ENCODE data around the gene RIC8A.

RIC8A gene

DNA sequence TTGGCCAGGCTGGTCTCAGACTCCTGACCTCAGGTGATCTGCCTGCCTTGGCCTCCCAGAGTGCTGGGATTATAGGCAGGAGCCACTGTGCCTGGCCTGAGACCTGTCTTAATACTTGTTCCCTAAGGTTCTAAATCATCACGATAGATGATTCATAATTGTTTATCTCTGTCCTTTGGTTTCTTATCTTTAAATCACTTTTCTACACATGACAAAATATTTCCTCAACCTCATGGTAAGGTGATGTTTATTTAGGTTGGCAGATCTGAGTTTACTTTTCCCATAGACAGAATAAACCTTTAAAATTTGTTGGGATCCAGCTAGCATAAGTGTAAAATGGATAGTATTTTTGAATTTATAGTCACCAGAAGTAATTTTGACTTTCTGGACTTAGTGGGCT is 32.8 kb downstream of the RIC8A start:
- DNase-seq (ENCODE audit: low read depth in 2 of 2, low spot score in 1 of 2): no peak

DNA sequence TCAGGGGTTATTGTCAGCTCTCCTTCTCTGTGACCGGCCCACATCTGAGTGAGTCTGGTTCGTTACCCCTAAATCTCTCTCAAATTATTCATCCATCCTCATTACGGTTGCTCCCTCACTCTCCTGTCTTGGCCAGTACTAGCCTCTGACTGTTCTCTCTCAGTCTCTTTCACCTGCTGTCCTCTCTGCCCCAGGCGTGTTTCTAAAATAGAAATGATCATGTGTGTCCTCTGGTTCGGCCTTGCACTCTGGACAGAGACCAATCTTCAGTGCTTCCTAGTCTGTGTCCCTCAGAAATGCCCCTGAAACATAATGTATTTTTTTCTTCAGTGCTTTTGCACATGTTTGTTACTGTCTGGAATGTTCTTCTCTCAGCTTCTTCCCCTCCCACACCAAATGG is 34.1 kb downstream of the RIC8A start:
- DNase-seq (ENCODE audit: low read depth in 2 of 2, low spot score in 1 of 2): no peak

DNA sequence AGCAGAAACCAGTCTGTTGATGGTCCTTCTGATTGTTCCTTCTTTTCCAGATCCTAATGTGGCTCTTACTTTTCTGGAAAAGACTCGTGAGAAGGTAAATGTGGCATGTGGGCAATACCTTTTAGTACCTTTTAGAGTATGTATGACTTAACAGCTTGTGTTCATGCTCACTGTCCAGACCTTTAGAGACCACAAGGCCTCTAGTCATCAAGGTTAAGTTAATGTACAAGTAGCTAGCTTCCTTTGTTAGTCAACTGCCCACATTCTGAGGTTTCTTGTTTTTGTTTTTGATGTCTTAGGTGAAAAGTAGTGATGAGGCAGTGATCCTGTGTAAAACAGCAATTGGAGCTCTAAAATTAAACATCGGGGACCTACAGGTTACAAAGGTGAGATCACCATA is 36.9 kb downstream of the RIC8A start:
- no peak for DNase-seq (ENCODE audit: low read depth in 2 of 2, low spot score in 1 of 2)

DNA sequence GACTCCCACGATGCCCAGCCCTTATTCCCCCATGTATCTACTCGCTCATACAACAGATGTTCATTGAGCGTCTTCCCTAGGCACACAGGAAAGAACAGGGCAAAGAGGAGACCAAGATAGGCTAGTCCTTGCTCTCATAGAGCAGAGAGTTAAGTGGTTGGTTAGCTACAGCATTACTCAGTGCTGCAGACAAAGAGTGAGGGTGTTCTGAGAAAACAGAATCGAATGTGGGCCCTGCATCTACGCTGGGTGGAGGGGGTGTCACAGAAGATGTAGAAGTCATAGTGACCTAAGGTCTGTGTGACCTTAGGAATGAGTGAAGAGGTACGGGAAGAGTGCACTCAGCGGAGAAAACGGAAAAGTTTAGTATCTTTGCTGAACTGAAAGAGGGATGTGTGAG is 41.6 kb downstream of the RIC8A start:
- no peak for DNase-seq (ENCODE audit: low read depth in 2 of 2, low spot score in 1 of 2)

DNA sequence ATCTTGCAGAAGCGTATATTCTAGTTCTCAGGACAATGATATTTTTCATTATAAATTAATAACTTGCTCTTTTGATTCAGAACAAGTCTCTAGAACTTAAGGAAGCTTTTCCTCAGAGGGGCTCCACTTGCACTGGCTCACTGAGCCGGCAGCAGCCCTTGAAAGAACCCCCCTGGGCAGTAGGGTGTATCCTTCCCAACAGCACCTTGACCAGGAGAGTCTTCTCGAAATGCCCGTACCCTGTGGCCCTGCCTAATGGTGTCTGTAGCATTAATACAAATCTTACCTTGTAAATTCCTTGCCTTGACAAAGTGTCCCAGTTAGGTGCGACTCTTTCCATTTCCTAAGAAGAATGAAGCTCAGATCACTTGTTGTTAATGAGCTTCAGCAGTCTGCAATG is 42.8 kb downstream of the RIC8A start:
- DNase-seq (ENCODE audit: low read depth in 2 of 2, low spot score in 1 of 2): no peak

DNA sequence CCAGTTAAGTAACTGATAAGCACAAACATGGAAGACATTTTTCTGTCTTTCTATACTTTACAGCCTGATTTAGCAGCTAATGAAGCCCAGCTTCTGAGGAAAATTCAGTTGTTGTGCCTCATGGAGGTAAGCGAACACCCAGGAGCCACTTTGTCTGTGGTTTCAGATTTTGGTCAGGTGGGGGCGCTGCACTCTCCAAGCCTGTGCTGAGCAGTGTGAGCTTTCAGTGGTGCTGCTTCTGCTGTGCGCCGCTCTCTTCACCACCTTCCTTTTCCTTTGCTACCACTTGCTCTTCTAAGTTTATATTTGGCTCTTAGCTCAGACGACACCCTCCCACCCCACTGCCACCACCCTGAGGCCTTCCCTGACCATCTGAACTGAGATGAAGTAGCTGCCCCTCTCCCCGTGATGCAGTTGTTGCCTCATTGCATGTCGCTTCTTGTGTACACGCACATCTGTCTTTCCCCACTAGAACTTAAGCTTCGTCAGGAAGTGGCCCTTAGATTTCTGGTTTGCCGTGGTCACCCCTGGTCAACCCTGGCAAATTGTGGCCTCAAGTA is 43.3 kb downstream of the RIC8A start:
- DNase-seq (ENCODE audit: low read depth in 2 of 2, low spot score in 1 of 2): peak; percentile 68 to 72

DNA sequence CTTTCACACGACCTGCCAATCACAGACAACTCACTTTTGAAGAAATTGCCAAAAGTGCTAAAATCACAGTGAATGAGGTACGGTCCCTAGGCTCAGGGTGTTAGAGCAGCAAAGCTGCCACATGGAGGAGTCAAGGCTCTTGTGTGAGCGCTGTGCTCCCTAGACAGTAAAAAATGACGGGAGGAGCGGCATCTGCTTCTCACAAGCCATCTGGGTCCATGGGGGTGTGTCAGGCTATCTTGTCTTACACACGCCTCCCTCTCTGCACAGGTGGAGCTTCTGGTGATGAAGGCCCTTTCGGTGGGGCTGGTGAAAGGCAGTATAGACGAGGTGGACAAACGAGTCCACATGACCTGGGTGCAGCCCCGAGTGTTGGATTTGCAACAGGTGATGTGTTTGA is 44.0 kb downstream of the RIC8A start:
- no peak for DNase-seq (ENCODE audit: low read depth in 2 of 2, low spot score in 1 of 2)

DNA sequence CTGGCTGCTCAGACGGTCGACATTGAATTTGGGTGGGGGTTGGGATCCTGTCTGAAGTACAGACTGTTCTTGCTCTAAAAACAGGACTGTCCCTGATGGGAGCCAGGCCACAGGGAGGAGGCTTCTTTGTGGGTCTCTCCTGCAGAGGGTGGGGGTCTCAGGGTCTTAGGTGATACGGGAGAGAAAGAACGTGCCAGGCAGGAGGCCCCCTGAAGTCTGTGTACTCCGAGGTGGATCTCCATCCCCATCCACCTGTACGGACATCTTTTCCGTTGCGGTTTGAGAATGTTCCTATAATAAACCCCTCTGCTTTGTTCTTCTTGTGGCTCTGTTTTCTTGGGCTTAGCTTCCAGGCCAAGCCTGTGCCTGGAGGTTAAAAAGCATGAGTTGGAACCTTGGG is 45.2 kb downstream of the RIC8A start:
- DNase-seq (ENCODE audit: low read depth in 2 of 2, low spot score in 1 of 2): no peak

DNA sequence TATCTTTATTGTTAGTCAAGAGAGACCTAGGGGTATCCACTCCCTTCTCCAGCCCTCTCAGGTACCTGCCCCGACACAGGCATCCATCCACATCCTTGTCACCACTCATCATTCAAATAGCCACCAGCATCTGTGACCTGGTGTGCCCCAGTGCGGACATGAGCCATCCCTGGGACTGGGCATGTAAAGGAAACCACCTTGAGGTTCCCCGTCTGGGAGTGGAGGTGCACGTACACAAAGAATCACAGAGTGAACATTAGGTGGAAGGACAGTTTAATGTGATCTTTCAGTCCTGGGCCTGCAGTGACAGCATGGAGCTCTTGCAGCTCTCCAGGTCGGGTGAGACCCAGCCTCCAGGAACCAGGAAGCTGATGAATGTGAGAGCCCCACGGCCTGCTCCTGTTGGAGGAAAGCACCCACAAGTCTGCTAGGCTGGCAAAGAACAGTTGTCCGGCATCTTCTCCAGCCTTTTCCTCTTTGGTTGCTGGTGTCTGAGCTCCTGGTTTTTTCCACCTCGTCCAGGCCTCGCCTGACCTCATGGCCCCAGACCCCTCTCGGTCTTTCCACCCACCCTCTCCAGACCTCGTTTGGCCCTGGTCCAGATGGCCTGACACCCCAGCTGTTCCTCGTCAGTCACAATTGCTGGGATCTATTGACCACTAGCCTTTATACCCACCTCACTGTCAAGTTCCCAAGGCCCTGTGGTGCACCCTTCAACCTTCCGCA is 45.8 kb downstream of the RIC8A start:
- DNase-seq (ENCODE audit: low read depth in 2 of 2, low spot score in 1 of 2): no peak

DNA sequence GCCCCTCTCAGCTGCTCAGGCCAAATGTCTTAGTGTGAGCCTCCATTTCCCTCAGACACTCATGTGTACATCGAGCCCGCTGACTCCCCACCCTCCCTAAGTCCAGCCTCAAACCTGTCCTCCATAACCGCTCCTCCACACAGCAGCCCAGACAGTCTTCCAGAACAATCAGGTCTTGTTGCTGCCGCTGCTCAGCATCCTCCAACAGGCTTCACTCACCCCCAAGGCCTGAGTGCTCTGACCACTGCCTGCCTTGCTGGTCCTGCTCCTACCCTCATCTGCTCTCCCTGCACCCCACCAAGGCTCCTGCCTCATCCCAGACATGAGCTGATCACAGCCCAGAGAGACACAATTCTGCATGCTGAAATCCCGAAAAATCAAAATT is 46.4 kb downstream of the RIC8A start:
- no peak for DNase-seq (ENCODE audit: low read depth in 2 of 2, low spot score in 1 of 2)

DNA sequence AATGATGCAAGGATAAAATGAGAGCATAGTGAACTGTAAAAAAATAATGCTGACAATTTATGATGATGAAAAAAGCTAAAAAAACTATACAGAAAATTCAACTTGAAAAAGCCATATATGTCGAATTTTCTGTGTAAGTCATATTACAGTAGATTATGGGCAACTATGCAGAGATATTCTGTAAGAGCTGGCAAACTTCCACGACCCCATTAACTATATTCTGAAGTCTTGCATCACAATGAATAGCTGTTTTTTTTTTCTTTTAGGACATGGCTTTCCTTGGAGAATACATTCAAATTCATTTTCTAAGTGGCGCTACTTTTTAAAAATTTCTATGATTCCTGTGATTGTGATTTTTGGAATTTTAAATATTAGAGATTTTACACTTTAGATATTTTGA is 47.7 kb downstream of the RIC8A start:
- DNase-seq (ENCODE audit: low read depth in 2 of 2, low spot score in 1 of 2): no peak

DNA sequence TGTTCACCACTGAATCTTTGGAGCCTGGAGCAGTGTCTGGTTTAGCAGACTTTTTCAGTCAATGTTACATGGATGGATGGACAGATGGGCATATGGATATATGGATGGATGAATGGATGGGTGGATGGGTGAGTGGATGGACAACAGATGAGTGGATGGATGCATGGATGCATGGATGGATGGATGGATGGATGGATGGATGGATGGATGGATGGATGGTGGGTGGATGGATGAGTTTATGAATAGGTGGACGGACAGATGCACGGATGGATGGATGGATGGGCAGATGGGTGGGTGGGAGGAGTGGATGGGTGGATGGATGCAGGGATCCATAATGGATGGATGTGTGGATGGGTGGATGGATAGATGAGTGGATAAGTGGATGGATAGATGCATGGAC is 48.3 kb downstream of the RIC8A start:
- DNase-seq (ENCODE audit: low read depth in 2 of 2, low spot score in 1 of 2): no peak

DNA sequence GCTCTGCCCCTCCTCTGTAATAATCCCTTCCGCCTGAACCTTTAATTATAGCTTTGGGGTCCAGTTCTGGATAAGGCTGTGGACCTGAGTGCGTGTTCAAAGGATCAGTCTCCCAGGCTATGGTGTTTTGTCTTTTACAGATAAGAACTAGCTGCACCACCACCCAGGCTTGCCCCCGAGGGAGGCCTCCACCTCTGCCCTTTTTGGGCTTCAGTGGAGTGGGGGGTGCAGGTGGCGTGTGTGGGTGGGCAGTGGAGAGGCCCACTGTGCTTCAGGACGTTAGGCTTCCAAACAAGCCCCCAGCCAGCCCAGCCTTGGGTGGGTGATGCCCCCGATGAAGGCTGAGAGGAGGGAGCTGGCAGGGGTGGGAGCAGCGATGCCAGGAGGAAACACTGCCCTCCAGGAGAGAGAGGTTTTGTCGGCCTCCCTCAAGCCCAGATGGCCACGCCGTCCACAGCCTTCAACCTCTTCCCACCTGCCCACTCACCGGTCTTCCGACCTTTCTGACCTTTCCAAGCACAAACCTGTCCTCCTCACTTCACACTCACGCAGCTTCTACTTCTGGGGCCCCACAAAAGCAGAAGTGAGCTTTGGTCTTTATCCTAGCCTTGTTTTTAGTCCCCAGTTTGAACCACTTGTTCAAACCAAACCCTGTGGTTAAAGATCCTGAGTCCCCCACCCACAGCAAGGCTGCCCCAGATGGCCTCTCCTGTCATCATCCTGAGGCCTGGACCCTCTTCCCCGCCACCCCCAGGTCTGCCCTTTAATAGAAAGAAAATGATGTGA is 49.6 kb downstream of the RIC8A start:
- DNase-seq (ENCODE audit: low read depth in 2 of 2, low spot score in 1 of 2): no peak

DNA sequence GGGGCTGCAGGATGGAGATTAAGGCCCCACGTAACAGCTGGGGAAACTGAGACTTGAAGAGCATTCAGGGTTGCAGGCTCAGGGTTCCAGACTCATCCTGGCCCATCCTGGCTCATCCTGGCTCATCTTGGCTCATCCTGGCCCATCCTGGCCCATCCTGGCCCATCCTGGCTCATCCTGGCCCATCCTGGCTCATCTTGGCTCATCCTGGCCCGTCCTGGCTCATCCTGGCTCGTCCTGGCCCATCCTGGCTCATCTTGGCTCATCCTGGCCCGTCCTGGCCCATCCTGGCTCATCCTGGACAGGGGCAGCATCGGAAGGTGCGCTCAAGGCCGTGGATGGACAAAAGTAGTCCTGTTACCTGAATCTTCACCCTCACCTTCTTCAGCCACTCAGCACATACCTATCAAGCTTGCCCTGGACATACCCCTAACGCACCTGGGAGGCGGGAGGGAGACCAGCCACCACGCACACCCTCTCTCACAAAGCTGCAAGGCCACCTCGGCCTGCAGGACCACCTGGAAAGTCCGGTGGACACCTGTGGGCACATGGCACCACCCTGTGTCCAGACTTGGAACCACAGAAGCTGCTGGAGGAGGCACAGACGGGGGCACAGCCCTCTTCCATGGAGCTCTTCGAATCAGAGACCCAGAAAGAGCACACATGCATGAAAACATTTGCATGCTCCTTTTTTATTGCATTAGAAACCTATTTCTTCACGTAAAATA is 50.4 kb downstream of the RIC8A start:
- DNase-seq (ENCODE audit: low read depth in 2 of 2, low spot score in 1 of 2): no peak

DNA sequence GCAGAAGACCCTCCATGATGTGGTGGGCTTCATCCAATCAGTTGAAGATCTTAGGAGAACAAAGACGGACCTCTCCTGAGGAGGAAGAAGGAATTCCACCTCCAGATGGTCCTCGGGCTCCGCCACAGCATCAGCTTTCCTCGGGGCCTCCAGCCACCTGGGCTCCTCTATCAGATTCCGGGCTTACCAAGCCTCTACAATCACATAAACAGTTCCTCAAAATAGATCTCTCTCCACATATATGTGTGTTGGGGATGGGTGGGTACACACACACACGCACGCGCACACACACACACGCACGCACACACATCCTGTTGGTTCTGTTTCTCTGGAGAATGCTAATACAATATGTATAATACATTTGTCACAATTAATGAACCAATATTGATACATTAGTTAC is 51.9 kb downstream of the RIC8A start:
- DNase-seq (ENCODE audit: low read depth in 2 of 2, low spot score in 1 of 2): no peak

DNA sequence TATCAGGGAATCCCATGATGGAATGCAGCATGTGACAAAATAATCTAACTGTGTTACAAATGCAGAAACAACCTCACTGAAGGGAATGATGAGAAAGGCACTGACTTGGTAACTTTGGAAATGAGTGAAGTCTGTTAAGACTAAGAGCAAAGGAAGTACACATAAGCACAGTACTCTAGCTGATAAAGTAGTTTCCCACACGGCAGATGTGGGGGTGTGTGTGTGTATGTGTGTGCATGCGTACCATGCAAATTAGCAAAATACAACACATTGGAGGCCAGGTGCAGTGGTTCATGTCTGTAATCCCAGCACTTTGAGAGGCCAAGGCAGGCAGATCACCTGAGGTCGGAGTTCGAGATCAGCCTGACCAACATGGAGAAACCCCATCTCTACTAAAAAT is 54.1 kb downstream of the RIC8A start:
- no peak for DNase-seq (ENCODE audit: low read depth in 2 of 2, low spot score in 1 of 2)

Measured in stimulated activated CD8-positive, alpha-beta memory T cell treated with anti-CD3 and anti-CD28 coated beads, Interleukin-4, amount 100 ng/mL, for 1 hour (primary cell).